Measurements from ENCODE around the gene EIF4G3.

- TF ChIP-seq CTCF (IDR thresholded peaks at IDR 0.05; ENCODE audit: low read length): no peak
- no peak for TF ChIP-seq EZH2 (IDR thresholded peaks at IDR 0.05; ENCODE audit: borderline replicate concordance, low read length)
Measured at GRCh38 chr1:21059021-21059420, 117.7 kb downstream of the EIF4G3 start.

Data from OCI-LY1 (cell line).